H9 (cell line): ENCODE results near the gene RFNG. TPM values are rescaled to one million over a fixed set of nuclear protein-coding genes. Genes with fewer than 3 reads are reported as not detected.

ENCODE experiments used
- DNase-seq: peaks from one replicate; pipeline ENCODE4 v3.0.0-alpha.2; 2017
- H2AFZ ChIP-seq: one replicate; pipeline ENCODE4 v1.6.1; 2013; ENCODE audit warnings: mild to moderate bottlenecking, low read length, control low read depth, moderate library complexity
- H2AK5ac ChIP-seq: 2 replicates; pipeline ENCODE4 v1.6.1; 2013; ENCODE audit warnings: low read length, control low read depth, mixed read lengths; ENCODE audit not compliant: insufficient read length
- H2BK120ac ChIP-seq: one replicate; pipeline ENCODE4 v1.6.1; 2013; ENCODE audit warnings: low read depth, mild to moderate bottlenecking, low read length, control low read depth, inconsistent platforms; ENCODE audit not compliant: poor library complexity, severe bottlenecking
- H2BK12ac ChIP-seq: 2 replicates; pipeline ENCODE4 v1.6.1; 2013; ENCODE audit warnings: low read length, control low read depth, mixed read lengths, low read depth; ENCODE audit not compliant: insufficient read length
- H2BK15ac ChIP-seq: 2 replicates; pipeline ENCODE4 v1.6.1; 2013; ENCODE audit warnings: low read depth, low read length, control low read depth
- H2BK20ac ChIP-seq: one replicate; pipeline ENCODE4 v1.6.1; 2013; ENCODE audit warnings: low read depth, mild to moderate bottlenecking, low read length, control low read depth, inconsistent platforms; ENCODE audit not compliant: poor library complexity, severe bottlenecking
- H2BK5ac ChIP-seq: 2 replicates; pipeline ENCODE4 v1.6.1; 2013; ENCODE audit warnings: low read length, control low read depth, mixed read lengths; ENCODE audit not compliant: insufficient read length
- H3K14ac ChIP-seq: 2 replicates; pipeline ENCODE4 v1.6.1; 2013; ENCODE audit warnings: low read length, control low read depth; ENCODE audit not compliant: insufficient read depth
- H3K18ac ChIP-seq: 2 replicates; pipeline ENCODE4 v1.6.1; 2013; ENCODE audit warnings: low read depth, mild to moderate bottlenecking, mixed read lengths, low read length, control low read depth; ENCODE audit not compliant: insufficient read length
- H3K23ac ChIP-seq: 2 replicates; pipeline ENCODE4 v1.6.1; 2013; ENCODE audit warnings: low read length, control low read depth, mixed read lengths, low read depth; ENCODE audit not compliant: insufficient read length
- H3K23me2 ChIP-seq: 2 replicates; pipeline ENCODE4 v1.6.1; 2013; ENCODE audit warnings: low read depth, mild to moderate bottlenecking, mixed read lengths, low read length, control low read depth; ENCODE audit not compliant: insufficient read length, poor library complexity, severe bottlenecking
- H3K27ac ChIP-seq: 2 replicates; pipeline ENCODE4 v1.5.1; 2013; ENCODE audit warnings: low read length, control low read depth, mixed read lengths, low read depth; ENCODE audit not compliant: insufficient read length
- H3K27me3 ChIP-seq: 2 replicates; pipeline ENCODE4 v1.6.1; 2013; ENCODE audit warnings: low read length, control low read depth, inconsistent platforms; ENCODE audit not compliant: insufficient read depth
- H3K4ac ChIP-seq: 2 replicates; pipeline ENCODE4 v1.6.1; 2013; ENCODE audit warnings: low read depth, mild to moderate bottlenecking, control low read depth, inconsistent platforms, low read length, moderate library complexity
- H3K4me1 ChIP-seq: 2 replicates; pipeline ENCODE4 v1.6.1; 2013; ENCODE audit warnings: low read length, control low read depth, inconsistent platforms; ENCODE audit not compliant: insufficient read depth
- H3K4me2 ChIP-seq: 2 replicates; pipeline ENCODE4 v1.6.1; 2013; ENCODE audit warnings: low read length, control low read depth, mixed read lengths; ENCODE audit not compliant: insufficient read length, insufficient read depth
- H3K56ac ChIP-seq: 2 replicates; pipeline ENCODE4 v1.6.1; 2013; ENCODE audit warnings: low read depth, mild to moderate bottlenecking, mixed read lengths, low read length, control low read depth; ENCODE audit not compliant: insufficient read length
- H3K79me1 ChIP-seq: 2 replicates; pipeline ENCODE4 v1.6.1; 2013; ENCODE audit warnings: low read depth, mild to moderate bottlenecking, moderate library complexity, low read length, control low read depth, inconsistent platforms; ENCODE audit not compliant: insufficient read depth, poor library complexity, severe bottlenecking
- H3K79me2 ChIP-seq: 2 replicates; pipeline ENCODE4 v1.6.1; 2013; ENCODE audit warnings: low read length, control low read depth, inconsistent platforms; ENCODE audit not compliant: insufficient read depth
- H3K9ac ChIP-seq: 2 replicates; pipeline ENCODE4 v1.6.1; 2013; ENCODE audit warnings: low read length, control low read depth, mixed read lengths; ENCODE audit not compliant: insufficient read length; ENCODE audit errors: extremely low read depth
- H3K9me3 ChIP-seq: one replicate; pipeline ENCODE4 v1.6.1; 2013; ENCODE audit warnings: low read depth, low read length, inconsistent platforms; ENCODE audit not compliant: control insufficient read depth
- H3T11ph ChIP-seq: one replicate; pipeline ENCODE4 v1.6.1; 2013; ENCODE audit warnings: mild to moderate bottlenecking, low read length, control low read depth, inconsistent platforms
- H4K20me1 ChIP-seq: one replicate; pipeline ENCODE4 v1.6.1; 2013; ENCODE audit not compliant: control insufficient read depth, insufficient read length, insufficient read depth
- H4K5ac ChIP-seq: 2 replicates; pipeline ENCODE4 v1.6.1; 2013; ENCODE audit warnings: low read depth, mild to moderate bottlenecking, mixed read lengths, low read length, control low read depth; ENCODE audit not compliant: insufficient read length
- H4K8ac ChIP-seq: replicated peaks from 2 replicates; pipeline ENCODE4 v1.6.1; 2013; ENCODE audit warnings: low read length, control low read depth, mixed read lengths, low read depth; ENCODE audit not compliant: insufficient read length
- H4K91ac ChIP-seq: 2 replicates; pipeline ENCODE4 v1.6.1; 2013; ENCODE audit warnings: low read depth, mild to moderate bottlenecking, moderate library complexity, mixed read lengths, low read length, control low read depth; ENCODE audit not compliant: insufficient read length
- H3K27ac Mint-ChIP-seq, 3 experiments: 2 replicates in 2 of 3; 3 replicates in 1 of 3; pipeline ENCODE4 v1.8.0; 2020 to 2021; ENCODE audit warnings: mixed read lengths in 3 of 3, mild to moderate bottlenecking in 1 of 3, moderate library complexity in 1 of 3
- H3K27me3 Mint-ChIP-seq: 2 replicates; pipeline ENCODE4 v1.8.0; 2021; ENCODE audit warnings: low read depth, mild to moderate bottlenecking, moderate library complexity, mixed read lengths
- H3K36me3 Mint-ChIP-seq, 3 experiments: 2 replicates in 2 of 3; 3 replicates in 1 of 3; pipeline ENCODE4 v1.8.0; 2020 to 2021; ENCODE audit warnings: low read depth in 3 of 3, mixed read lengths in 3 of 3; ENCODE audit not compliant: insufficient read depth in 1 of 3
- H3K4me1 Mint-ChIP-seq, 2 experiments: 2 replicates each; pipeline ENCODE4 v1.8.0; 2020; ENCODE audit warnings: mixed read lengths in 2 of 2
- H3K4me3 Mint-ChIP-seq, 2 experiments: 2 replicates in 1 of 2; 3 replicates in 1 of 2; pipeline ENCODE4 v1.8.0; 2020 to 2021; ENCODE audit warnings: mild to moderate bottlenecking in 2 of 2, mixed read lengths in 2 of 2, moderate library complexity in 1 of 2
- H3K9me3 Mint-ChIP-seq, 2 experiments: 2 replicates in 1 of 2; 3 replicates in 1 of 2; pipeline ENCODE4 v1.8.0; 2020; ENCODE audit warnings: mild to moderate bottlenecking in 2 of 2, mixed read lengths in 2 of 2, moderate library complexity in 1 of 2
- WGBS: extraction: QIAGEN DNeasy Blood & Tissue Kit; methylation state at CpG from one replicate; pipeline ENCODE4 v1.1.7; 2013; ENCODE audit warnings: missing lambda C conversion rate, low lambda C conversion rate, mixed read lengths; ENCODE audit not compliant: insufficient read length; ENCODE audit errors: extremely low coverage; 5-methylcytosine and 5-hydroxymethylcytosine counted together
- total RNA-seq: library from RNA; stranded (reverse); gene quantifications from 2 replicates; pipeline ENCODE4 v1.2.1, GENCODE V29; 2021
- TF ChIP-seq, protein P1 (sequence below): fragments of 200-600 bp; sonication (generic); conservative IDR thresholded peaks from 3 replicates; pipeline ENCODE4 v1.8.0; 2021; ENCODE audit warnings: antibody characterized with exemption, mild to moderate bottlenecking

Gene RFNG
- total RNA-seq, 1 experiment from 2014 or later = 34.0 TPM

DNA sequence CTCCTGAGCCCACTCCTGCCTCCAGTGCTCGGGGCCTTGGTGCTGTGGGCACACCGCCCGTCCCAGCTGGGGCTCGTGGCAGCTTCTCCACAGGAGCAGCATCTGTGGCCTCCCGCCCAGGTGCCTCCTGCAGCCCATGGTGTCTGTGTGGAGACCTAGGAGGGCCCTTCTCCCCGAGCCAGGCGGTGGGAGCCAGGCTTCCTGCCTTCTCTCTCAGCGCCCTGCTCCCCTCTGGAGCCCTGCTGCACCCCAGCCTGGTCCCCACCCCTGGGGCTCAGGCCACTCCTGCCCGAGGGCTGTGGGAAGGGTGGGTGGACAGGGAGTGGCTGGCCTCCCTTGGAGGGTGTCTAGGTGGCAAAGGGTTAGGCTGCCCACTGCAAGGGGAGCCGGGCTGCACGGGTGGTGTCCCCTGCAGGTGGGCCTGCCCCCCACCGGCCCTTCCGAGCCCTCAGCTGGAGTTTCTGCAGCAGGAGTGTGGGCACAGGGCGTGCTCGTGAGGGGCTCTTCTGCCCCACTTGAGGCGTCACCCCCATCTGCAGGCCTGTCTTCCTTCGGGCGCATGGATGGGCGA lies 39.9 kb downstream of the RFNG start:
- no peak overlapping the region for H2BK120ac ChIP-seq
- H4K20me1 ChIP-seq = no peaks in the 10 kb centered on the region
- no peak overlapping the region for H4K91ac ChIP-seq
- no peak overlapping the region for H3K14ac ChIP-seq
- H3K79me2 ChIP-seq = no peaks in the 10 kb centered on the region
- DNase-seq = no peak
- no peak overlapping the region for H4K5ac ChIP-seq
- no peak overlapping the region for H3K56ac ChIP-seq
- no peak overlapping the region for H3K18ac ChIP-seq
- TF ChIP-seq, protein P1, sequence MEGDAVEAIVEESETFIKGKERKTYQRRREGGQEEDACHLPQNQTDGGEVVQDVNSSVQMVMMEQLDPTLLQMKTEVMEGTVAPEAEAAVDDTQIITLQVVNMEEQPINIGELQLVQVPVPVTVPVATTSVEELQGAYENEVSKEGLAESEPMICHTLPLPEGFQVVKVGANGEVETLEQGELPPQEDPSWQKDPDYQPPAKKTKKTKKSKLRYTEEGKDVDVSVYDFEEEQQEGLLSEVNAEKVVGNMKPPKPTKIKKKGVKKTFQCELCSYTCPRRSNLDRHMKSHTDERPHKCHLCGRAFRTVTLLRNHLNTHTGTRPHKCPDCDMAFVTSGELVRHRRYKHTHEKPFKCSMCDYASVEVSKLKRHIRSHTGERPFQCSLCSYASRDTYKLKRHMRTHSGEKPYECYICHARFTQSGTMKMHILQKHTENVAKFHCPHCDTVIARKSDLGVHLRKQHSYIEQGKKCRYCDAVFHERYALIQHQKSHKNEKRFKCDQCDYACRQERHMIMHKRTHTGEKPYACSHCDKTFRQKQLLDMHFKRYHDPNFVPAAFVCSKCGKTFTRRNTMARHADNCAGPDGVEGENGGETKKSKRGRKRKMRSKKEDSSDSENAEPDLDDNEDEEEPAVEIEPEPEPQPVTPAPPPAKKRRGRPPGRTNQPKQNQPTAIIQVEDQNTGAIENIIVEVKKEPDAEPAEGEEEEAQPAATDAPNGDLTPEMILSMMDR = no peak
- H3K79me1 ChIP-seq = no peaks in the 10 kb centered on the region
- H3K4me1 ChIP-seq = no peaks in the 10 kb centered on the region
- H3K23ac ChIP-seq = no peak overlapping the region
- H3K23me2 ChIP-seq = no peaks in the 10 kb centered on the region
- no peak overlapping the region for H3T11ph ChIP-seq
- Mint-ChIP-seq H3K27me3 (no peaks in the 10 kb centered on the region; the same call in 1 of the 2 replicates), H3K9me3 (no peaks in the 10 kb centered on the region), H3K27ac (no peak overlapping the region; a peak in 1 of 7 replicates), H3K4me3 (no peak overlapping the region), H3K4me1 (0 out of 4 replicates have a peak, but pooled peaks cover 0 to 2% of the 10 kb centered on the region in 2 experiments), H3K36me3 (no peaks in the 10 kb centered on the region)
- no peaks in the 10 kb centered on the region for H3K27me3 ChIP-seq
- no peak overlapping the region for H3K4ac ChIP-seq
- no peak overlapping the region for H3K27ac ChIP-seq
- no peak overlapping the region for H3K9ac ChIP-seq
- no peak overlapping the region for H2BK5ac ChIP-seq
- no peak overlapping the region for H2BK20ac ChIP-seq
- no peaks in the 10 kb centered on the region for H3K9me3 ChIP-seq
- H2BK15ac ChIP-seq = no peak overlapping the region
- H2AK5ac ChIP-seq = no peak overlapping the region
- H2BK12ac ChIP-seq = no peak overlapping the region
- no peak overlapping the region for H2AFZ ChIP-seq
- no CpG with 5 or more reads among the region's 19 CpGs for WGBS
- no peak overlapping the region for H3K4me2 ChIP-seq
- no peak overlapping the region for H4K8ac ChIP-seq
